Measurements from ENCODE around the gene CAGE1. TPM values are rescaled to one million over a fixed set of nuclear protein-coding genes. Genes with fewer than 3 reads are reported as not detected.

The CAGE1 gene
- total and polyA plus RNA-seq, 2 experiments from 2014 or later, result 0.17 TPM; not detected in 1

GRCh38 chr6:7335519-7335918 lies 54.0 kb downstream of the CAGE1 start:
- no peak overlapping the region for H3K4me2 ChIP-seq
- no peak overlapping the region for H2AFZ ChIP-seq
- H4K20me1 ChIP-seq (ENCODE audit: insufficient read depth, poor library complexity, severe bottlenecking), result no peaks in the 10 kb centered on the region
- no peaks in the 10 kb centered on the region for H3K27me3 ChIP-seq
- TF ChIP-seq EZH2 (IDR thresholded peaks at IDR 0.05; ENCODE audit: borderline replicate concordance), result no peak
- H3K4me1 ChIP-seq (ENCODE audit: insufficient read depth), result no peaks in the 10 kb centered on the region
- H3K9me3 ChIP-seq (ENCODE audit: low read depth), result no peaks in the 10 kb centered on the region
- 85% methylated on average over 3 of the region's 3 CpGs for WGBS (ENCODE audit: low lambda C conversion rate, missing lambda C conversion rate)
- no peaks in the 10 kb centered on the region for H3K9me2 ChIP-seq (replicated peaks; ENCODE audit: insufficient read depth)
- DNase-seq (ENCODE audit: low spot score), result no peak
- H3K4me3 ChIP-seq, result no peak overlapping the region
- H3K27ac ChIP-seq, result no peak overlapping the region
- H3K79me2 ChIP-seq, result no peaks in the 10 kb centered on the region
- no peaks in the 10 kb centered on the region for H3K36me3 ChIP-seq (replicated peaks; ENCODE audit: insufficient read depth, low read depth)

GRCh38 chr6:7334685-7335084 lies 54.9 kb downstream of the CAGE1 start:
- no peaks in the 10 kb centered on the region for H3K4me1 ChIP-seq (ENCODE audit: insufficient read depth)

GRCh38 chr6:7332090-7332745 lies 57.3 kb downstream of the CAGE1 start:
- DNase-seq (ENCODE audit: low spot score), result no peak
- Histone ChIP-seq H4K20me1 (ENCODE audit: insufficient read depth, poor library complexity, severe bottlenecking) (no peaks in the 10 kb centered on the region), H3K36me3 (replicated peaks; ENCODE audit: insufficient read depth, low read depth) (no peaks in the 10 kb centered on the region), H2AFZ (no peak overlapping the region), H3K27ac (no peak overlapping the region), H3K4me2 (no peak overlapping the region), H3K9me3 (ENCODE audit: low read depth) (no peaks in the 10 kb centered on the region), H3K4me3 (no peak overlapping the region), H3K4me1 (ENCODE audit: insufficient read depth) (no peaks in the 10 kb centered on the region), H3K79me2 (no peaks in the 10 kb centered on the region), H3K9me2 (replicated peaks; ENCODE audit: insufficient read depth) (no peaks in the 10 kb centered on the region), H3K27me3 (no peaks in the 10 kb centered on the region)
- 82% methylated on average over 8 of the region's 8 CpGs for WGBS (ENCODE audit: low lambda C conversion rate, missing lambda C conversion rate)
- no peak for TF ChIP-seq EZH2 (IDR thresholded peaks at IDR 0.05; ENCODE audit: borderline replicate concordance)
- no peak for TF ChIP-seq EZH2phosphoT487 (IDR thresholded peaks at IDR 0.05; ENCODE audit: low read depth, severe bottlenecking, unreplicated experiment)
- TF ChIP-seq CTCF (IDR thresholded peaks at IDR 0.05; ENCODE audit: poor library complexity), result no peak

More at GRCh38 chr6:7334685-7335084, 54.9 kb downstream of the CAGE1 start:
- no peaks in the 10 kb centered on the region for H3K36me3 ChIP-seq (replicated peaks; ENCODE audit: insufficient read depth, low read depth)
- H2AFZ ChIP-seq, result no peak overlapping the region
- no peak for DNase-seq (ENCODE audit: low spot score)
- WGBS (ENCODE audit: low lambda C conversion rate, missing lambda C conversion rate), result 92% methylated on average over 3 of the region's 3 CpGs
- H3K79me2 ChIP-seq, result no peaks in the 10 kb centered on the region
- H3K27ac ChIP-seq, result no peak overlapping the region
- H3K4me3 ChIP-seq, result no peak overlapping the region
- no peaks in the 10 kb centered on the region for H3K9me3 ChIP-seq (ENCODE audit: low read depth)
- no peaks in the 10 kb centered on the region for H4K20me1 ChIP-seq (ENCODE audit: insufficient read depth, poor library complexity, severe bottlenecking)
- H3K9me2 ChIP-seq (replicated peaks; ENCODE audit: insufficient read depth), result no peaks in the 10 kb centered on the region
- H3K27me3 ChIP-seq, result no peaks in the 10 kb centered on the region
- no peak overlapping the region for H3K4me2 ChIP-seq
- TF ChIP-seq EZH2phosphoT487 (IDR thresholded peaks at IDR 0.05; ENCODE audit: low read depth, severe bottlenecking, unreplicated experiment) (no peak), CTCF (IDR thresholded peaks at IDR 0.05; ENCODE audit: poor library complexity) (no peak)

DNA sequence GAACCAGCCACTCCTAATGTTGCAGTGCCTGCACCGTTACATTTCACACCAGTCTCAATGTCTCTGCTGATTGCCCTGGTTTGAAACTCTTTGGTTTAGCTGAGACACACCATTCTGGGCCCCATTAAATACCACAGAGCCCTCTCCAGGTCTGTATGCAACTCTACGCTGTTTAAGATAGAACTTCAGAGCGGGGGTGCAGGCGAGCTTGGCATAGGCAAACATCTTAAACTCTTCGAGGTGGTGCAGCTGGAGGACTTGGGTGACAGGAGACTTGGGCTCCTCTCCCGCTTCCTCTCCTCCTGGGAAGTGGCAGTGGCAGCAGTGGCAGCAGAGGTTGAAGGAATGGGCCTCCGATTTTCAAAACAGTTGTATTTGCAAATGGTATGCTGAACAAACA lies 58.1 kb downstream of the CAGE1 start:
- Histone ChIP-seq H3K4me1 (ENCODE audit: insufficient read depth) (no peaks in the 10 kb centered on the region), H2AFZ (no peak overlapping the region), H3K4me2 (no peak overlapping the region), H3K4me3 (no peak overlapping the region), H3K9me3 (ENCODE audit: low read depth) (no peaks in the 10 kb centered on the region), H3K36me3 (replicated peaks; ENCODE audit: insufficient read depth, low read depth) (no peaks in the 10 kb centered on the region), H3K27ac (no peak overlapping the region), H4K20me1 (ENCODE audit: insufficient read depth, poor library complexity, severe bottlenecking) (no peaks in the 10 kb centered on the region), H3K9me2 (replicated peaks; ENCODE audit: insufficient read depth) (no peaks in the 10 kb centered on the region), H3K27me3 (no peaks in the 10 kb centered on the region), H3K79me2 (no peaks in the 10 kb centered on the region)
- no peak for DNase-seq (ENCODE audit: low spot score)
- TF ChIP-seq EZH2 (IDR thresholded peaks at IDR 0.05; ENCODE audit: borderline replicate concordance) (no peak), CTCF (IDR thresholded peaks at IDR 0.05; ENCODE audit: poor library complexity) (no peak), EZH2phosphoT487 (IDR thresholded peaks at IDR 0.05; ENCODE audit: low read depth, severe bottlenecking, unreplicated experiment) (no peak)
- WGBS (ENCODE audit: low lambda C conversion rate, missing lambda C conversion rate), result 92% methylated on average over 7 of the region's 7 CpGs

Data from hepatocyte (in vitro differentiated cells).